ENCODE data around the gene MBP.

GRCh38 chr18:76986406-76986805 lies 146.2 kb downstream of the MBP start:
- TF ChIP-seq CTCF (conservative IDR thresholded peaks at IDR 0.05; ENCODE audit: low read depth, low read length), result no peak
- no peak for TF ChIP-seq POLR2A (IDR thresholded peaks at IDR 0.05; ENCODE audit: low read depth, low read length)
- TF ChIP-seq MAZ (IDR thresholded peaks at IDR 0.05; ENCODE audit: borderline replicate concordance, low read depth, low read length), result no peak
- TF ChIP-seq NFE2L2 (IDR thresholded peaks at IDR 0.05; ENCODE audit: low read depth, low read length), result no peak
- no peak for TF ChIP-seq SMC3 (IDR thresholded peaks at IDR 0.05; ENCODE audit: low read depth, low read length)
- no peak for TF ChIP-seq MXI1 (IDR thresholded peaks at IDR 0.05; ENCODE audit: borderline replicate concordance, low read depth, low read length)
- TF ChIP-seq CEBPB (IDR thresholded peaks at IDR 0.05; ENCODE audit: low read depth, low read length), result no peak

Data from IMR-90 (cell line).